GM12872 (cell line): Measurements from ENCODE around the gene EFHC2.

ENCODE experiments used
- CTCF ChIP-seq: IDR thresholded peaks from 3 replicates; pipeline ENCODE4 v1.5.1; 2011; ENCODE audit warnings: low read depth, mild to moderate bottlenecking, low read length, moderate library complexity; ENCODE audit not compliant: insufficient read depth

Gene EFHC2

GRCh38 chrX:44167116-44167515 lies 176.4 kb downstream of the EFHC2 start:
- no peak for TF ChIP-seq CTCF

- TF ChIP-seq CTCF = no peak
These were observed 180.5 kb downstream of the EFHC2 start for GRCh38 chrX:44162964-44163475.

- TF ChIP-seq CTCF = no peak
These were observed 185.6 kb downstream of the EFHC2 start for GRCh38 chrX:44157858-44158257.

- TF ChIP-seq CTCF = no peak
These were observed 186.2 kb downstream of the EFHC2 start for GRCh38 chrX:44157283-44157682.

GRCh38 chrX:44156726-44157125 lies 186.7 kb downstream of the EFHC2 start:
- TF ChIP-seq CTCF = no peak

GRCh38 chrX:44155126-44155525 lies 188.3 kb downstream of the EFHC2 start:
- TF ChIP-seq CTCF = no peak

GRCh38 chrX:44152852-44153251 lies 190.6 kb downstream of the EFHC2 start:
- no peak for TF ChIP-seq CTCF
